SK-N-SH (cell line): ENCODE data around the gene NUMA1. TPM values are rescaled to one million over a fixed set of nuclear protein-coding genes. Genes with fewer than 3 reads are reported as not detected.

Source experiments
- CTCF ChIA-PET: fragments of 300-600, 350-600 bp; formaldehyde crosslinking; extraction: SDS; loops from one replicate; lab custom pipeline; 2021; lab: Yijun Ruan, JAX
- POLR2A ChIA-PET: fragments of 350-600 bp; sonication (Branson Sonifier 250); formaldehyde crosslinking; extraction: SDS; loops from one replicate; lab custom pipeline; 2020; ENCODE audit warnings: antibody characterized with exemption, inconsistent platforms; lab: Yijun Ruan, JAX
- DNase-seq: peaks from one replicate; pipeline ENCODE4 v3.0.0; 2012
- H2AFZ ChIP-seq: fragments of 200-600 bp; sonication (generic); 2 replicates; pipeline ENCODE4 v1.8.1; 2016; ENCODE audit warnings: antibody characterized with exemption, mild to moderate bottlenecking, low read depth
- H3F3A ChIP-seq: fragments of 200-600 bp; sonication (generic); replicated peaks from 2 replicates; pipeline ENCODE3; 2016; ENCODE audit warnings: antibody characterized with exemption, mild to moderate bottlenecking; ENCODE audit not compliant: insufficient read depth
- H3K27ac ChIP-seq, 2 experiments: fragments of 200-500 bp in 1 of 2; fragments of 200-600 bp in 1 of 2; sonication (Bioruptor generic) in 1 of 2; sonication (generic), shearing (Covaris generic) in 1 of 2; 2 replicates each; pipeline versions ENCODE4 v1.5.1 to v1.6.1; 2014 to 2016; ENCODE audit warnings: low read depth in 2 of 2, inconsistent platforms in 1 of 2, low read length in 1 of 2, mild to moderate bottlenecking in 1 of 2, mixed read lengths in 1 of 2
- H3K27me3 ChIP-seq: fragments of 200-600 bp; sonication (generic), shearing (Covaris generic); 2 replicates; pipeline ENCODE4 v1.6.1; 2016; ENCODE audit warnings: mixed run types; ENCODE audit not compliant: insufficient read depth
- H3K36me3 ChIP-seq, 2 experiments: fragments of 200-500 bp in 1 of 2; fragments of 200-600 bp in 1 of 2; sonication (Bioruptor generic) in 1 of 2; sonication (generic) in 1 of 2; replicated peaks in 1 of 2; 2 replicates each; pipeline versions ENCODE3 to v1.5.1; 2014 to 2016; ENCODE audit warnings: low read length in 1 of 2, mild to moderate bottlenecking in 1 of 2; ENCODE audit not compliant: insufficient read depth in 2 of 2, control insufficient read depth in 1 of 2
- H3K4me1 ChIP-seq, 2 experiments: fragments of 200-500 bp in 1 of 2; fragments of 200-600 bp in 1 of 2; sonication (Bioruptor generic) in 1 of 2; sonication (generic), shearing (Covaris generic) in 1 of 2; 2 replicates each; pipeline versions ENCODE4 v1.5.1 to v1.6.1; 2014 to 2016; ENCODE audit warnings: low read depth in 1 of 2, low read length in 1 of 2, mixed run types in 1 of 2; ENCODE audit not compliant: insufficient read depth in 2 of 2, control insufficient read depth in 1 of 2
- H3K4me2 ChIP-seq: fragments of 200-600 bp; sonication (generic), shearing (Covaris generic); 2 replicates; pipeline ENCODE4 v1.6.1; 2017; ENCODE audit warnings: mixed run types
- H3K4me3 ChIP-seq, 2 experiments: fragments of 200-500 bp in 1 of 2; fragments of 200-600 bp in 1 of 2; sonication (Bioruptor generic) in 1 of 2; sonication (generic), shearing (Covaris generic) in 1 of 2; 2 replicates each; pipeline versions ENCODE4 v1.5.1 to v1.8.1; 2014 to 2016; ENCODE audit warnings: low read depth in 2 of 2, inconsistent platforms in 1 of 2, low read length in 1 of 2, mild to moderate bottlenecking in 1 of 2, mixed read lengths in 1 of 2, moderate library complexity in 1 of 2
- H3K79me2 ChIP-seq: fragments of 200-600 bp; sonication (generic); 2 replicates; pipeline ENCODE4 v1.8.1; 2017; ENCODE audit warnings: mild to moderate bottlenecking; ENCODE audit not compliant: insufficient read depth
- H3K9ac ChIP-seq: fragments of 200-600 bp; sonication (generic); 2 replicates; pipeline ENCODE4 v1.6.1; 2017; ENCODE audit warnings: mixed run types
- H3K9me2 ChIP-seq: fragments of 200-600 bp; sonication (generic); 2 replicates; pipeline ENCODE4 v1.6.1; 2017; ENCODE audit warnings: mixed run types
- H3K9me3 ChIP-seq: fragments of 200-600 bp; sonication (generic); 2 replicates; pipeline ENCODE4 v1.6.1; 2017; ENCODE audit warnings: mixed run types, mild to moderate bottlenecking, moderate library complexity
- H4K20me1 ChIP-seq: fragments of 200-600 bp; sonication (generic); 2 replicates; pipeline ENCODE4 v1.6.1; 2017; ENCODE audit warnings: mild to moderate bottlenecking, mixed run types; ENCODE audit not compliant: insufficient read depth
- EP300 ChIP-seq, 2 experiments: IDR thresholded peaks; 2 replicates each; pipeline versions ENCODE4 v1.4.0 to v1.6.1; 2012; ENCODE audit warnings: borderline replicate concordance in 1 of 2, low read depth in 1 of 2, low read length in 1 of 2
- GABPA ChIP-seq: IDR thresholded peaks from 2 replicates; pipeline ENCODE4 v1.4.0; 2012; ENCODE audit warnings: low read depth, mild to moderate bottlenecking
- JUND ChIP-seq: IDR thresholded peaks from 2 replicates; pipeline ENCODE4 v1.4.0; 2012
- MEF2A ChIP-seq: IDR thresholded peaks from 2 replicates; pipeline ENCODE4 v1.4.0; 2012; ENCODE audit warnings: low read depth, borderline replicate concordance
- RAD21 ChIP-seq: IDR thresholded peaks from 2 replicates; pipeline ENCODE4 v1.6.1; 2012; ENCODE audit warnings: mild to moderate bottlenecking, low read length
- RCOR1 ChIP-seq: fragments of 150-350 bp; IDR thresholded peaks from 2 replicates; pipeline ENCODE4 v1.6.1; 2017; ENCODE audit warnings: antibody characterized with exemption, low read length
- RFX5 ChIP-seq: IDR thresholded peaks from 2 replicates; pipeline ENCODE4 v1.6.1; 2012; ENCODE audit warnings: mild to moderate bottlenecking, improper control_type of control experiment, low read length
- RXRA ChIP-seq: IDR thresholded peaks from 2 replicates; pipeline ENCODE4 v1.4.0; 2012; ENCODE audit warnings: low read depth, mild to moderate bottlenecking, borderline replicate concordance
- TCF12 ChIP-seq: IDR thresholded peaks from 2 replicates; pipeline ENCODE4 v1.4.0; 2012
- TEAD4 ChIP-seq: IDR thresholded peaks from 2 replicates; pipeline ENCODE4 v1.4.0; 2012; ENCODE audit warnings: mild to moderate bottlenecking, borderline replicate concordance; ENCODE audit not compliant: insufficient read depth
- YY1 ChIP-seq: IDR thresholded peaks from 2 replicates; pipeline ENCODE4 v1.4.0; 2012; ENCODE audit warnings: low read depth, mild to moderate bottlenecking
- WGBS: methylation state at CpG from one replicate; pipeline ENCODE4 v1.1.6; 2017; ENCODE audit warnings: low lambda C conversion rate; 5-methylcytosine and 5-hydroxymethylcytosine counted together
- polyA plus RNA-seq, 3 experiments: library from polyadenylated mRNA; depleted of rRNA; stranded (reverse); fragments of >200 nt; gene quantifications; 2 replicates each; pipeline ENCODE4 v1.2.3, GENCODE V29; 2012
- TF ChIP-seq, protein P1 (sequence below): IDR thresholded peaks from 2 replicates; pipeline ENCODE4; 2012
- TF ChIP-seq, protein P2 (sequence below): fragments of 200-600 bp; sonication (generic); IDR thresholded peaks from 2 replicates; pipeline ENCODE4 v1.6.1; 2017; ENCODE audit warnings: antibody characterized with exemption, mild to moderate bottlenecking, moderate library complexity
- TF ChIP-seq, protein P3 (sequence below): IDR thresholded peaks from 2 replicates; pipeline ENCODE4 v1.4.0; 2012; ENCODE audit warnings: low read depth
- TF ChIP-seq, protein P4 (sequence below): IDR thresholded peaks from 2 replicates; pipeline ENCODE4 v1.4.0; 2012; ENCODE audit warnings: low read depth, borderline replicate concordance
- TF ChIP-seq, protein P5 (sequence below): IDR thresholded peaks from 2 replicates; pipeline ENCODE4 v1.4.0; 2012; ENCODE audit warnings: low read depth, borderline replicate concordance

NUMA1 gene
- polyA plus RNA-seq, 1 of the 3 experiments (the other 2 are of a cell fraction): 111 TPM

DNA sequence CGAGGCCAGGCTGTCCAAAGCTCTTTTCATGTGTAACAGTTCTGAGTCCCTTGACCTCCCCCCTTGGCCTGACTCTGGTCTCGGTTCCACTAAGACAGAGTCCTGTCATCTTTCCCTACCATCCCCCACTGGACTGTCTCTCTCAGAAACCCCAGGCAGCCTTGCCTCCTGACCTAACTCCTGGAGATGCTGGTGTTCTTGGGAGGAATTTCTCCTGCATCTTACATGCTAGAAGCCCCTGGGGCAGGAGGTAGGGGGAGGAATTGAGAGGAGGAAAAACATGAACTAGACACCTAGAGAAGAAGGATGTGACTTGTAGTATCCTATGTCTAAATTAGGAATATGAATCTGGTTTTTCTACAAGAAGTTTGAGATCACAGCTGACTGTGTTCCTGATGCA is 82.3 kb downstream of the NUMA1 start:
- Histone ChIP-seq H4K20me1 (no peaks in the 10 kb centered on the region; the same call in 1 of the 2 replicates), H3K36me3 (peaks cover 3 to 39% of the 10 kb centered on the region in 2 experiments), H3F3A (peaks cover 13% of the 10 kb centered on the region), H3K9ac (no peak overlapping the region), H3K4me2 (no peak overlapping the region), H3K4me3 (no peak overlapping the region), H3K27me3 (no peaks in the 10 kb centered on the region), H3K27ac (no peak overlapping the region), H3K9me3 (no peaks in the 10 kb centered on the region), H3K9me2 (no peaks in the 10 kb centered on the region), H3K4me1 (peaks cover 0 to 10% of the 10 kb centered on the region in 2 experiments; a peak in 1 of 4 replicates), H2AFZ (no peak overlapping the region), H3K79me2 (no peaks in the 10 kb centered on the region)
- 100% methylated on average over 2 of the region's 2 CpGs for WGBS
- ChIA-PET CTCF (interaction anchor here (2.0 to 4.2 kb wide), 2 partner anchors 20 to 93 kb away, joined by 7 to 26 read pairs; no protein-coding TSS in a partner anchor), POLR2A (no interaction called here)
- TF ChIP-seq RCOR1 (no peak), RXRA (no peak)
- no peak for DNase-seq

DNA sequence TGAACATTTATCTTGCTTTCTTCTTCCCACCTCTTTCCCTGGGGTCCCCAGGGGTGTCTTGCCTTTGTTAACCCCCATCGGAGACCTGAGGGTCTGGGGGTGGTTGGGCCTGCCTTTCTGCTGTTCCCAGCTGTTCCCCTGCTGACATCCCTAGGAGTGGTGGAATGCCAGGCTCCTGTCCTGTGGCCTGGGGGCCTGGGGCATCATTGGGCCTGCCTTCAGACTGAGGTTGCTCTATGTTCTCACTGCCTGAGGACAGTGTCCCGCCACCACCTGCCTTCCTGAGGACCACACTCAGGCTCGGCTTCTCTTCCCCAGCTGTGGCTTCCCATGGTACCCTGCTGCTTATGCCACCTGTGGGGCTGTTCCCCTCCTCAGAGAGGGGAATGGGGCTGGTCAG is 82.7 kb downstream of the NUMA1 start:
- POLR2A ChIA-PET: no interaction called here
- Histone ChIP-seq H3K4me2 (no peak overlapping the region), H3K4me3 (no peak overlapping the region), H4K20me1 (no peaks in the 10 kb centered on the region; the same call in 1 of the 2 replicates), H3F3A (peaks cover 8% of the 10 kb centered on the region), H3K4me1 (peaks cover 0 to 10% of the 10 kb centered on the region in 2 experiments; a peak in 1 of 4 replicates), H3K9me3 (no peaks in the 10 kb centered on the region), H2AFZ (no peak overlapping the region), H3K9ac (no peak overlapping the region), H3K9me2 (no peaks in the 10 kb centered on the region), H3K79me2 (no peaks in the 10 kb centered on the region), H3K27ac (no peak overlapping the region; a peak in 1 of 4 replicates), H3K36me3 (peaks cover 3 to 35% of the 10 kb centered on the region in 2 experiments), H3K27me3 (no peaks in the 10 kb centered on the region)
- TF ChIP-seq, protein P1, sequence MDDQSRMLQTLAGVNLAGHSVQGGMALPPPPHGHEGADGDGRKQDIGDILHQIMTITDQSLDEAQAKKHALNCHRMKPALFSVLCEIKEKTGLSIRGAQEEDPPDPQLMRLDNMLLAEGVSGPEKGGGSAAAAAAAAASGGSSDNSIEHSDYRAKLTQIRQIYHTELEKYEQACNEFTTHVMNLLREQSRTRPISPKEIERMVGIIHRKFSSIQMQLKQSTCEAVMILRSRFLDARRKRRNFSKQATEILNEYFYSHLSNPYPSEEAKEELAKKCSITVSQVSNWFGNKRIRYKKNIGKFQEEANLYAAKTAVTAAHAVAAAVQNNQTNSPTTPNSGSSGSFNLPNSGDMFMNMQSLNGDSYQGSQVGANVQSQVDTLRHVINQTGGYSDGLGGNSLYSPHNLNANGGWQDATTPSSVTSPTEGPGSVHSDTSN: no peak
- TF ChIP-seq YY1 (no peak), RXRA (no peak), RCOR1 (no peak), GABPA (no peak), MEF2A (no peak), TEAD4 (no peak)
- no peak for DNase-seq
- CTCF ChIA-PET: interaction anchor here (2.0 to 4.2 kb wide), 2 partner anchors 20 to 93 kb away, joined by 7 to 26 read pairs; no protein-coding TSS in a partner anchor
- 92% methylated on average over 2 of the region's 3 CpGs for WGBS

DNA sequence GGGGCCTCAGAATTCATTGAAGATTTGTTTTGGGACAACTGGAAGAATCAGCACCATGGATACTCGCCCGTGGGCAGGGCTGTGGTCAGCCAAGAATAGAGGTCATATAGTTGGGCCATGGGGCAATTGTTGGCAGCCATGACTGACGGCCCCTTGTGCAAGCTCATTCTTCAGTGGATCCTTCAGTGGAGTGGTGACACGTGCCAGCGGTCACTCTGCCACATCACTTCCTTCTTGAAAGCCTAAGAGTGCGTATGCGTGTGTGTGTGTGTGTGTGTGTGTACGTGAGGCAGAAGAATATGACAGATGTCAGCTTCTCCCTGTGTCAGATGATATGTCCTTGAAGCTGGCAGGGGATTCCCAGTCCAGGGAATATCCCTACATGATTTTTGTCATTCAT is 83.4 kb downstream of the NUMA1 start:
- Histone ChIP-seq H3K9me2 (no peaks in the 10 kb centered on the region), H3K4me3 (no peak overlapping the region), H3K79me2 (no peaks in the 10 kb centered on the region), H3K27ac (no peak overlapping the region; a peak in 1 of 4 replicates), H3K36me3 (peaks cover 0 to 31% of the 10 kb centered on the region in 2 experiments), H4K20me1 (no peaks in the 10 kb centered on the region), H2AFZ (no peak overlapping the region), H3K9me3 (no peaks in the 10 kb centered on the region), H3K27me3 (no peaks in the 10 kb centered on the region), H3F3A (peaks cover 2% of the 10 kb centered on the region), H3K9ac (no peak overlapping the region), H3K4me1 (peaks cover 0 to 10% of the 10 kb centered on the region in 2 experiments; a peak in 1 of 4 replicates), H3K4me2 (no peak overlapping the region)
- 95% methylated on average over 8 of the region's 8 CpGs for WGBS
- ChIA-PET POLR2A (no interaction called here), CTCF (interaction anchor here (2.0 to 4.2 kb wide), 2 partner anchors 19 to 94 kb away, joined by 7 to 26 read pairs; no protein-coding TSS in a partner anchor)
- DNase-seq: no peak
- TF ChIP-seq, protein P2, sequence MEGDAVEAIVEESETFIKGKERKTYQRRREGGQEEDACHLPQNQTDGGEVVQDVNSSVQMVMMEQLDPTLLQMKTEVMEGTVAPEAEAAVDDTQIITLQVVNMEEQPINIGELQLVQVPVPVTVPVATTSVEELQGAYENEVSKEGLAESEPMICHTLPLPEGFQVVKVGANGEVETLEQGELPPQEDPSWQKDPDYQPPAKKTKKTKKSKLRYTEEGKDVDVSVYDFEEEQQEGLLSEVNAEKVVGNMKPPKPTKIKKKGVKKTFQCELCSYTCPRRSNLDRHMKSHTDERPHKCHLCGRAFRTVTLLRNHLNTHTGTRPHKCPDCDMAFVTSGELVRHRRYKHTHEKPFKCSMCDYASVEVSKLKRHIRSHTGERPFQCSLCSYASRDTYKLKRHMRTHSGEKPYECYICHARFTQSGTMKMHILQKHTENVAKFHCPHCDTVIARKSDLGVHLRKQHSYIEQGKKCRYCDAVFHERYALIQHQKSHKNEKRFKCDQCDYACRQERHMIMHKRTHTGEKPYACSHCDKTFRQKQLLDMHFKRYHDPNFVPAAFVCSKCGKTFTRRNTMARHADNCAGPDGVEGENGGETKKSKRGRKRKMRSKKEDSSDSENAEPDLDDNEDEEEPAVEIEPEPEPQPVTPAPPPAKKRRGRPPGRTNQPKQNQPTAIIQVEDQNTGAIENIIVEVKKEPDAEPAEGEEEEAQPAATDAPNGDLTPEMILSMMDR: no peak
- TF ChIP-seq, protein P3, sequence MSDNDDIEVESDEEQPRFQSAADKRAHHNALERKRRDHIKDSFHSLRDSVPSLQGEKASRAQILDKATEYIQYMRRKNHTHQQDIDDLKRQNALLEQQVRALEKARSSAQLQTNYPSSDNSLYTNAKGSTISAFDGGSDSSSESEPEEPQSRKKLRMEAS: no peak
- TF ChIP-seq TCF12 (no peak), JUND (no peak), RAD21 (no peak), EP300 (IDR thresholded peaks at IDR 0.05; ENCODE audit: borderline replicate concordance in 1 of 2, low read depth in 1 of 2, low read length in 1 of 2) (no peak), RCOR1 (no peak), RFX5 (no peak)
- TF ChIP-seq, protein P4, sequence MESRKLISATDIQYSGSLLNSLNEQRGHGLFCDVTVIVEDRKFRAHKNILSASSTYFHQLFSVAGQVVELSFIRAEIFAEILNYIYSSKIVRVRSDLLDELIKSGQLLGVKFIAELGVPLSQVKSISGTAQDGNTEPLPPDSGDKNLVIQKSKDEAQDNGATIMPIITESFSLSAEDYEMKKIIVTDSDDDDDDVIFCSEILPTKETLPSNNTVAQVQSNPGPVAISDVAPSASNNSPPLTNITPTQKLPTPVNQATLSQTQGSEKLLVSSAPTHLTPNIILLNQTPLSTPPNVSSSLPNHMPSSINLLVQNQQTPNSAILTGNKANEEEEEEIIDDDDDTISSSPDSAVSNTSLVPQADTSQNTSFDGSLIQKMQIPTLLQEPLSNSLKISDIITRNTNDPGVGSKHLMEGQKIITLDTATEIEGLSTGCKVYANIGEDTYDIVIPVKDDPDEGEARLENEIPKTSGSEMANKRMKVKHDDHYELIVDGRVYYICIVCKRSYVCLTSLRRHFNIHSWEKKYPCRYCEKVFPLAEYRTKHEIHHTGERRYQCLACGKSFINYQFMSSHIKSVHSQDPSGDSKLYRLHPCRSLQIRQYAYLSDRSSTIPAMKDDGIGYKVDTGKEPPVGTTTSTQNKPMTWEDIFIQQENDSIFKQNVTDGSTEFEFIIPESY: no peak
- TF ChIP-seq, protein P5, sequence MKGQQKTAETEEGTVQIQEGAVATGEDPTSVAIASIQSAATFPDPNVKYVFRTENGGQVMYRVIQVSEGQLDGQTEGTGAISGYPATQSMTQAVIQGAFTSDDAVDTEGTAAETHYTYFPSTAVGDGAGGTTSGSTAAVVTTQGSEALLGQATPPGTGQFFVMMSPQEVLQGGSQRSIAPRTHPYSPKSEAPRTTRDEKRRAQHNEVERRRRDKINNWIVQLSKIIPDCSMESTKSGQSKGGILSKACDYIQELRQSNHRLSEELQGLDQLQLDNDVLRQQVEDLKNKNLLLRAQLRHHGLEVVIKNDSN: no peak
